ENCODE data around the gene GJD4.

GJD4 gene

DNA sequence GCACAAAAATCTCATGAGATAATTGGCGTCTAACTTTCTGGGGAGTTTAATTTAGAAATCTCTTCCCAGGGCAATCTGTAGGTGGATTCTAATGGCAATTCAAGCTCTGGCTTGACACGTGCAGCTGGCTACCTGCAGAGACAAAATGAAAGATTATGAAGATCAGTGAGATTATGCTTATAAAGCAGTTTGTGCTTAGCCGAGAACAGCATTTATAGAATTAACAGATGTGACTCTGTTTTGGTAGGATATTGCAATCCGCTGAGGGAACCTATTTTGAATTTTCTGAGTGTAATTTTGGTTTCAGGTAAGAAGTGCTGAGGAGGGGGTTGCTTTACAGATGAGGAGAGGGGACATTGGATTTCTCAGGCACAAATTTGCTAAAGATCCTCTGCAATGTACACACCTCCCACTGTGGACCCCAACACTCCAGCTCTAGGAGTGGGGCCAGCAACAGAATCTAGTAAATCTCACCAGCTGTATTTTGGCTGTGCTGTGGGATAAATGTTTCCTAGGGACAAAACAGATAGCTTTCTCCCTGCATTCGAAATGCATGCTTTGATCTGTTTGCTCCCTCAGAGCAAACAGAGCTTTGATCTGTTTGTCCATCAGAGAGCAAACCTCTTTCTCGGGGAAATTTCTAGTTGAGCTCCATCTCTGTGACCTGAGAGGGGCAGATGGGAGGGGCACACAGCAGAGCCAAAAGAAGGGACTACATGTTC, 7.4 kb downstream of the GJD4 start:
- Mint-ChIP-seq H3K27me3 (ENCODE audit: low read depth) (peaks cover 11% of the 10 kb centered on the region), H3K9me3 (peaks cover 3% of the 10 kb centered on the region), H3K27ac (no peak overlapping the region), H3K36me3 (ENCODE audit: low read depth) (no peaks in the 10 kb centered on the region), H3K4me1 (peaks cover 19% of the 10 kb centered on the region), H3K4me3 (no peak overlapping the region)
- TF ChIP-seq, protein P1, sequence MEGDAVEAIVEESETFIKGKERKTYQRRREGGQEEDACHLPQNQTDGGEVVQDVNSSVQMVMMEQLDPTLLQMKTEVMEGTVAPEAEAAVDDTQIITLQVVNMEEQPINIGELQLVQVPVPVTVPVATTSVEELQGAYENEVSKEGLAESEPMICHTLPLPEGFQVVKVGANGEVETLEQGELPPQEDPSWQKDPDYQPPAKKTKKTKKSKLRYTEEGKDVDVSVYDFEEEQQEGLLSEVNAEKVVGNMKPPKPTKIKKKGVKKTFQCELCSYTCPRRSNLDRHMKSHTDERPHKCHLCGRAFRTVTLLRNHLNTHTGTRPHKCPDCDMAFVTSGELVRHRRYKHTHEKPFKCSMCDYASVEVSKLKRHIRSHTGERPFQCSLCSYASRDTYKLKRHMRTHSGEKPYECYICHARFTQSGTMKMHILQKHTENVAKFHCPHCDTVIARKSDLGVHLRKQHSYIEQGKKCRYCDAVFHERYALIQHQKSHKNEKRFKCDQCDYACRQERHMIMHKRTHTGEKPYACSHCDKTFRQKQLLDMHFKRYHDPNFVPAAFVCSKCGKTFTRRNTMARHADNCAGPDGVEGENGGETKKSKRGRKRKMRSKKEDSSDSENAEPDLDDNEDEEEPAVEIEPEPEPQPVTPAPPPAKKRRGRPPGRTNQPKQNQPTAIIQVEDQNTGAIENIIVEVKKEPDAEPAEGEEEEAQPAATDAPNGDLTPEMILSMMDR (IDR thresholded peaks at IDR 0.05; ENCODE audit: unreplicated experiment in 3 of 3), result no peak

DNA sequence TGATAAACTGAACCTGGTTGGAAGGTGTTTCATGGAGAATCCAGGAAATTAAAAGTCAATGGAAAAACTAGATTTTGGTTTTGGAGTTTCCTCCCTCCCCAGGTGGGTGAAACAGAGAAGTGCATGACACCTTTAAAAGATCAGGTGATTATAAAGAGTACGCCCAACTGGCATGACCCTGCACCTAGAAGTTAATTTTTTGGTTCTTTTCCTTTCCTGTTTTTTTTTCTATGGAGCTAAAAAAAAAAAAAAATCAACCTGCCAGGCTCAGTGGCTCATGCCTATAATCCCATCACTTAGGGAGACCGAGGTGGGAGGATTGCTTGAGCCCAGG, 7.9 kb downstream of the GJD4 start:
- TF ChIP-seq, protein P1 (IDR thresholded peaks at IDR 0.05; ENCODE audit: unreplicated experiment in 3 of 3), result no peak
- H3K4me1 Mint-ChIP-seq, result peaks cover 19% of the 10 kb centered on the region
- no peaks in the 10 kb centered on the region for H3K36me3 Mint-ChIP-seq (ENCODE audit: low read depth)
- H3K4me3 Mint-ChIP-seq, result no peak overlapping the region
- peaks cover 11% of the 10 kb centered on the region for H3K27me3 Mint-ChIP-seq (ENCODE audit: low read depth)
- H3K9me3 Mint-ChIP-seq, result peaks cover 3% of the 10 kb centered on the region
- H3K27ac Mint-ChIP-seq, result no peak overlapping the region

DNA sequence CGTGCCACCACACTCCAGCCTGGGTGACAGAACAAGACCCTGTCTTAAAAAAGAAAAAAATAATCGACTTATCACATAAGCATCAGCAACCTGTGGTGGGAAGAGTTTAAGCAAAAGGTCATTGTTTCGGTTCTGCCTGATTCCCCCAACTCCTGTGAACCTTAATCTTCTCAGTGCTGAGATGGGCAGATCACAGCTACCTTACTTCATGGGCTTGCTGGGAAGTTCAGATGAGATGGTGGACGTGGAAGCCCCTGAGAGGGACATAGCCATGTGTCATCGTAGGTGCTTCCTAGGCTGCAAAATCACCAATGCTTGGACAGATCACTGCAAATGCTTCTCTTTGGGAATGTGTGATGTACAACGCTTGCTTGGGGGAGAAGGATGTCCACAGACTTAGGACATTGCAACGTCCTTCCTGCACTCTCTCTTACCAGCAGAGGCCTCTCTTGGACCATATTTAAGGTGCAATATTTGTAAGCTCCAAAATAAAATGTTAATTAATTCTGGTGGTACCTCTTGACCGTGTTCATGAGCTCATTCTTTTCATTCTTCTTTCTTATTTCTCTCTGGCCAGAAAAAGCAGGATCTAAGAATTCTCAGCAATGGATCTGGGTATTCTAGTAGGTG, 8.6 kb downstream of the GJD4 start:
- peaks cover 11% of the 10 kb centered on the region for H3K27me3 Mint-ChIP-seq (ENCODE audit: low read depth)
- no peak overlapping the region for H3K27ac Mint-ChIP-seq
- peaks cover 3% of the 10 kb centered on the region for H3K9me3 Mint-ChIP-seq
- peaks cover 19% of the 10 kb centered on the region for H3K4me1 Mint-ChIP-seq
- H3K4me3 Mint-ChIP-seq, result no peak overlapping the region
- H3K36me3 Mint-ChIP-seq (ENCODE audit: low read depth), result no peaks in the 10 kb centered on the region
- TF ChIP-seq, protein P1 (IDR thresholded peaks at IDR 0.05; ENCODE audit: unreplicated experiment in 3 of 3), result peak in 2 of 3 experiments; percentile 30 to 36

DNA sequence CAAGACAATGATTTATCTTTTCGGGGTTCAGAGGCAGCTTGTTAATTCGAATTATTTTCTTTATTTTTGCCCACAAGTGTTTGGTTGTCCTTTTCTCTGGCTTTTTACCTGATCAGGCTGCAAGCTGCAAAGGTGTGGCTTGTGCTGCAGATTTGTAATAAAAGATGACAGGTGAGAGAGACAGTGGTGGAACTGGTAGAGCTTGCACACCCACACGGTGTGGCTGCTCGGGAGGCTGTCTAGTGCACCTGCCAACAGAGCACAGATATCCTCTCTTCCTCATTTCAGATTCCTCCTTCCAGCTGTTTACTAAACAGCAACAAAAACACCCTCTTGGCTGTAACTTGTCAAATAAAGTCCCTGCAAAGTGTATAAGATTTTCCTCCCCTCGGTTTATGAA, 9.2 kb downstream of the GJD4 start:
- Mint-ChIP-seq H3K36me3 (ENCODE audit: low read depth) (no peaks in the 10 kb centered on the region), H3K27me3 (ENCODE audit: low read depth) (peaks cover 11% of the 10 kb centered on the region), H3K27ac (no peak overlapping the region), H3K4me1 (peaks cover 19% of the 10 kb centered on the region), H3K4me3 (no peak overlapping the region), H3K9me3 (peaks cover 3% of the 10 kb centered on the region)
- TF ChIP-seq, protein P1 (IDR thresholded peaks at IDR 0.05; ENCODE audit: unreplicated experiment in 3 of 3), result no peak

DNA sequence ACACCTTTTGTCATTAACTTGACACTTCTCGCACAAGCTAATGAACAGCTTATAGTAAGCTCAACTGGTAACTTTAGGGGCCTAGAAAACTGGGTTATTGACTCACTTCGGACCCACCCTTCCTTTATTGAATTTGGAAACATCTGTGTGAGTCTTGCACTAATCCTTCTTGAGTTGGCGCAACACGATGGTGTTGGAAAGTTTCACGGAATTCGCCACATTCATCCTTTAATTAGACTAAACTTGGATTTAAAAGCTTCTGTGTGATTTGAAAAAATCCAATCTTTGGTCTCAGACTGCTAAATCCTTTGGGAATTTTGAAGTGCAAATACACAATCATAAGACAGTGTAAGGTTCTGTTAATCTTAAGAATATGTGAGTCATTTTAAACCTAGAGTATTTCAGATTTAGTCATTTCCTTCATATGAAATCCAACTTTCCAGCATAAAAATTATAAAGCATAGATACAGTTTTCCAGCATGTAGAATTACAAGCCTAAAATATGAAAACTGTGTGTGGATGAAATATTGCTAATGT, 21.9 kb downstream of the GJD4 start:
- TF ChIP-seq, protein P1 (IDR thresholded peaks at IDR 0.05; ENCODE audit: unreplicated experiment in 3 of 3), result no peak
- Mint-ChIP-seq H3K4me3 (no peak overlapping the region), H3K27ac (no peak overlapping the region), H3K36me3 (ENCODE audit: low read depth) (no peaks in the 10 kb centered on the region), H3K9me3 (no peaks in the 10 kb centered on the region), H3K4me1 (no peaks in the 10 kb centered on the region), H3K27me3 (ENCODE audit: low read depth) (no peaks in the 10 kb centered on the region)
